ENCODE data around the gene NR2F1-AS1. TPM values are rescaled to one million over a fixed set of nuclear protein-coding genes. Genes with fewer than 3 reads are reported as not detected.

NR2F1-AS1 gene
- total and polyA plus RNA-seq, 2 donors (not counting 3 experiments of a cell fraction or from before 2014, with no cell fraction given): 4.2 to 13.8 TPM

GRCh38 chr5:93399675-93400074 lies 181.3 kb downstream of the NR2F1-AS1 start:
- intact Hi-C loops (cut with micrococcal nuclease): no loop called here
- CTCF ChIA-PET: interaction anchor here (0.6 to 1.7 kb wide), 3 partner anchors 16 to 1012 kb away, joined by 3 to 4 read pairs (median 3); no protein-coding TSS in a partner anchor

More at GRCh38 chr5:93399675-93400074, 181.3 kb downstream of the NR2F1-AS1 start:
- H3K36me3 ChIP-seq (ENCODE audit: control insufficient read depth in 2 of 2, extremely low read depth in 1 of 2, insufficient read depth in 2 of 2, low read length in 2 of 2): no peaks in the 10 kb centered on the region
- dilution Hi-C loops (cut with MboI; ENCODE audit: extremely low pct_ligation_motif_present, low sequenced_read_pairs): no loop called here
- no peak overlapping the region for H3K4me2 ChIP-seq (ENCODE audit: insufficient read depth, low read length)
- FAIRE-seq (no peak), DNase-seq (ENCODE audit: low read depth, low spot score) (no peak)
- H2AFZ ChIP-seq (ENCODE audit: low read depth, low read length): no peak overlapping the region
- no peaks in the 10 kb centered on the region for H3K4me1 ChIP-seq (ENCODE audit: control insufficient read depth, extremely low read depth, insufficient read depth, low read length)
- no TSS peak for BruUV-seq (replicated peaks)
- no peak overlapping the region for H3K9ac ChIP-seq (replicated peaks; ENCODE audit: extremely low read depth, insufficient read depth, low read length)
- H3K4me3 ChIP-seq (replicated peaks in 1 of 3; ENCODE audit: insufficient read depth in 1 of 3, low read depth in 1 of 3, low read length in 3 of 3): no peak overlapping the region
- no peaks in the 10 kb centered on the region for H4K20me1 ChIP-seq (replicated peaks; ENCODE audit: control insufficient read depth, extremely low read depth, insufficient read depth, low read length)
- H3K27me3 ChIP-seq (ENCODE audit: control insufficient read depth in 2 of 2, insufficient read depth in 2 of 2, low read length in 2 of 2): no peaks in the 10 kb centered on the region
- TF ChIP-seq POLR2AphosphoS5 (IDR thresholded peaks at IDR 0.05; ENCODE audit: insufficient read depth, low read depth, low read length) (no peak), CTCF (IDR thresholded peaks at IDR 0.05; ENCODE audit: extremely low read depth in 1 of 2, insufficient read depth in 1 of 2, low read depth in 1 of 2, low read length in 2 of 2) (no peak), FOS (IDR thresholded peaks at IDR 0.05; ENCODE audit: borderline replicate concordance, insufficient read depth, low read length) (no peak), MYC (IDR thresholded peaks at IDR 0.05; ENCODE audit: low read depth, low read length) (no peak), EZH2 (IDR thresholded peaks at IDR 0.05; ENCODE audit: borderline replicate concordance, low read depth, low read length, severe bottlenecking) (no peak), JUN (IDR thresholded peaks at IDR 0.05; ENCODE audit: borderline replicate concordance, insufficient read depth, insufficient read length, low read depth) (no peak), GATA2 (IDR thresholded peaks at IDR 0.05; ENCODE audit: insufficient read depth, insufficient read length, low read depth, low read length) (no peak)
- TF ChIP-seq, protein P1, sequence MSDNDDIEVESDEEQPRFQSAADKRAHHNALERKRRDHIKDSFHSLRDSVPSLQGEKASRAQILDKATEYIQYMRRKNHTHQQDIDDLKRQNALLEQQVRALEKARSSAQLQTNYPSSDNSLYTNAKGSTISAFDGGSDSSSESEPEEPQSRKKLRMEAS (IDR thresholded peaks at IDR 0.05; ENCODE audit: insufficient read depth, insufficient read length): no peak
- H3K27ac ChIP-seq (ENCODE audit: insufficient read depth, low read depth, low read length): no peak overlapping the region
- POLR2A ChIA-PET: no interaction called here
- H3K9me3 ChIP-seq (replicated peaks; ENCODE audit: control insufficient read depth, insufficient read depth, low read length): no peaks in the 10 kb centered on the region
- H3K9me1 ChIP-seq (replicated peaks; ENCODE audit: control insufficient read depth, extremely low read depth, insufficient read depth, low read length): no peaks in the 10 kb centered on the region
- no peaks in the 10 kb centered on the region for H3K79me2 ChIP-seq (ENCODE audit: control insufficient read depth, insufficient read depth, low read length)
